ENCODE data around the gene SHISA8.

DNA sequence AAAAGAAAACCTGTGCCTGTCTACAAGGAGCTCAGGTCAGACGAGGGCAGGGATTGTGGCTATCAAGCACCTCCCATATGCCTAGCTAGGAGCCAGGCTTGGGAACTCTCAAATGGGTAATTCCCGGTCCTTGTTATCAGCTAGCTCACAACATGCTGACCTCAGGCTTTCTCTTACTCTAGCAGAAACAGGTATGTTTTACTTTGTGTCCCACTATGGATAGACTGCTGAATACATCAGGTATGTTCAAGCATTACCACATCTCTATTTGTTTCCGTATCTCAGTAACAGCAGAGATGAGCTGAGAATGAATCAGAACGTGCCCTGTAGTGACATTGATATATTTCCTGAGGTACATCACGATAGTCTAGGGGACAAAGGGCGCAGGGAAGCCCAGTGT, 29.4 kb downstream of the SHISA8 start:
- TF ChIP-seq CTCF (IDR thresholded peaks at IDR 0.05), result no peak
- TF ChIP-seq EZH2 (IDR thresholded peaks at IDR 0.05), result no peak
- no peak for TF ChIP-seq EZH2phosphoT487 (IDR thresholded peaks at IDR 0.05)
